GM12878 (cell line): ENCODE results near the gene TPST1. TPM values are rescaled to one million over a fixed set of nuclear protein-coding genes. Genes with fewer than 3 reads are reported as not detected.

Experiments
- ATF3 ChIP-seq: IDR thresholded peaks from 2 replicates; pipeline ENCODE4 v1.6.1; 2011; ENCODE audit warnings: low read depth, mild to moderate bottlenecking, low read length, moderate library complexity, borderline replicate concordance; ENCODE audit errors: extremely low read depth
- BACH1 ChIP-seq: fragments of 450-650 bp; IDR thresholded peaks from 2 replicates; pipeline ENCODE4 v1.6.1; 2017; ENCODE audit warnings: mild to moderate bottlenecking, borderline replicate concordance
- BHLHE40 ChIP-seq, 2 experiments: fragments of 450-650 bp in 1 of 2; IDR thresholded peaks; 2 replicates each; pipeline ENCODE4 v1.6.1; 2011 to 2017; ENCODE audit warnings: low read depth in 2 of 2, borderline replicate concordance in 1 of 2, improper control_type of control experiment in 1 of 2, low read length in 1 of 2, mild to moderate bottlenecking in 1 of 2
- BMI1 ChIP-seq: fragments of 450-650 bp; IDR thresholded peaks from 2 replicates; pipeline ENCODE4 v1.6.1; 2016; ENCODE audit warnings: mild to moderate bottlenecking, moderate library complexity, borderline replicate concordance
- MXI1 ChIP-seq: fragments of 150-350 bp; IDR thresholded peaks from 2 replicates; pipeline ENCODE4 v1.6.1; 2011; ENCODE audit warnings: low read depth, mild to moderate bottlenecking, inconsistent platforms, low read length, improper control_type of control experiment
- PAX8 ChIP-seq: fragments of 450-650 bp; IDR thresholded peaks from 2 replicates; pipeline ENCODE4 v1.6.1; 2017; ENCODE audit warnings: mild to moderate bottlenecking, moderate library complexity
- TARDBP ChIP-seq: IDR thresholded peaks from 2 replicates; pipeline ENCODE4 v1.6.1; 2016; ENCODE audit warnings: borderline replicate concordance
- USF1 ChIP-seq: IDR thresholded peaks from 2 replicates; pipeline ENCODE4 v1.6.1; 2011; ENCODE audit warnings: borderline replicate concordance, low read depth, mild to moderate bottlenecking, moderate library complexity, mixed read lengths, low read length; ENCODE audit not compliant: insufficient read depth; ENCODE audit errors: extremely low read length
- YBX1 ChIP-seq: fragments of 450-650 bp; IDR thresholded peaks from 2 replicates; pipeline ENCODE4 v1.6.1; 2016; ENCODE audit warnings: antibody characterized with exemption
- polyA plus RNA-seq, 11 experiments: library from polyadenylated mRNA; depleted of rRNA in 4 of 11; unstranded in 6 of 11; stranded (reverse) in 5 of 11; fragments of >200 nt; fragmentation: Nextera tagmentation in 4 of 11; fragmentation: Illumina TruSeq in 1 of 11; extraction: Ambion mirVana in 4 of 11; extraction: Trizol in 1 of 11; gene quantifications; 1 replicate in 1 of 11; 2 replicates in 10 of 11; pipeline versions ENCODE4 v1.2.1 to v1.2.3, GENCODE V29; 2011 to 2016; ENCODE audit warnings: inconsistent platforms in 2 of 11, missing spikeins in 2 of 11, low read depth in 1 of 11
- total RNA-seq, 4 experiments: library from RNA; depleted of rRNA in 3 of 4; stranded (reverse); fragments of >200 nt in 3 of 4; fragmentation: Illumina TruSeq in 1 of 4; extraction: Trizol in 1 of 4; gene quantifications; 2 replicates each; pipeline versions ENCODE4 v1.2.1 to v1.2.3, GENCODE V29; 2013 to 2021
- TF ChIP-seq, protein P1 (sequence below): fragments of 450-650 bp; IDR thresholded peaks from 2 replicates; pipeline ENCODE4 v1.6.1; 2017; ENCODE audit warnings: borderline replicate concordance
- TF ChIP-seq, protein P2 (sequence below): fragments of 450-650 bp; IDR thresholded peaks from 2 replicates; pipeline ENCODE4 v1.6.1; 2018; ENCODE audit warnings: borderline replicate concordance, mild to moderate bottlenecking; ENCODE audit not compliant: partially characterized antibody

The TPST1 gene
- total and polyA plus RNA-seq, 10 of the 15 experiments (the other 5 are each of a cell fraction or from before 2014, with no cell fraction given), result 1.1 to 10.6 (median 7.5) TPM

GRCh38 chr7:66198956-66199355, 6.2 kb upstream of the TPST1 start (continued):
- no peak for TF ChIP-seq YBX1
- no peak for TF ChIP-seq BHLHE40 (IDR thresholded peaks at IDR 0.05; ENCODE audit: borderline replicate concordance in 1 of 2, low read depth in 2 of 2, low read length in 1 of 2)
- TF ChIP-seq BACH1, result no peak
- no peak for TF ChIP-seq USF1
- TF ChIP-seq PAX8, result no peak
- TF ChIP-seq BMI1, result no peak
- TF ChIP-seq TARDBP, result no peak
- no peak for TF ChIP-seq MXI1
- TF ChIP-seq, protein P1, sequence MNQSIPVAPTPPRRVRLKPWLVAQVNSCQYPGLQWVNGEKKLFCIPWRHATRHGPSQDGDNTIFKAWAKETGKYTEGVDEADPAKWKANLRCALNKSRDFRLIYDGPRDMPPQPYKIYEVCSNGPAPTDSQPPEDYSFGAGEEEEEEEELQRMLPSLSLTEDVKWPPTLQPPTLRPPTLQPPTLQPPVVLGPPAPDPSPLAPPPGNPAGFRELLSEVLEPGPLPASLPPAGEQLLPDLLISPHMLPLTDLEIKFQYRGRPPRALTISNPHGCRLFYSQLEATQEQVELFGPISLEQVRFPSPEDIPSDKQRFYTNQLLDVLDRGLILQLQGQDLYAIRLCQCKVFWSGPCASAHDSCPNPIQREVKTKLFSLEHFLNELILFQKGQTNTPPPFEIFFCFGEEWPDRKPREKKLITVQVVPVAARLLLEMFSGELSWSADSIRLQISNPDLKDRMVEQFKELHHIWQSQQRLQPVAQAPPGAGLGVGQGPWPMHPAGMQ, result no peak
- TF ChIP-seq, protein P2, sequence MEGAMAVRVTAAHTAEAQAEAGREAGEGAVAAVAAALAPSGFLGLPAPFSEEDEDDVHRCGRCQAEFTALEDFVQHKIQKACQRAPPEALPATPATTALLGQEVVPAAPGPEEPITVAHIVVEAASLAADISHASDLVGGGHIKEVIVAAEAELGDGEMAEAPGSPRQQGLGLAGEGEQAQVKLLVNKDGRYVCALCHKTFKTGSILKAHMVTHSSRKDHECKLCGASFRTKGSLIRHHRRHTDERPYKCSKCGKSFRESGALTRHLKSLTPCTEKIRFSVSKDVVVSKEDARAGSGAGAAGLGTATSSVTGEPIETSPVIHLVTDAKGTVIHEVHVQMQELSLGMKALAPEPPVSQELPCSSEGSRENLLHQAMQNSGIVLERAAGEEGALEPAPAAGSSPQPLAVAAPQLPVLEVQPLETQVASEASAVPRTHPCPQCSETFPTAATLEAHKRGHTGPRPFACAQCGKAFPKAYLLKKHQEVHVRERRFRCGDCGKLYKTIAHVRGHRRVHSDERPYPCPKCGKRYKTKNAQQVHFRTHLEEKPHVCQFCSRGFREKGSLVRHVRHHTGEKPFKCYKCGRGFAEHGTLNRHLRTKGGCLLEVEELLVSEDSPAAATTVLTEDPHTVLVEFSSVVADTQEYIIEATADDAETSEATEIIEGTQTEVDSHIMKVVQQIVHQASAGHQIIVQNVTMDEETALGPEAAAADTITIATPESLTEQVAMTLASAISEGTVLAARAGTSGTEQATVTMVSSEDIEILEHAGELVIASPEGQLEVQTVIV, result no peak
- TF ChIP-seq ATF3, result no peak
